Measurements from ENCODE around the gene RTL5. TPM values are rescaled to one million over a fixed set of nuclear protein-coding genes. Genes with fewer than 3 reads are reported as not detected.

The RTL5 gene
- total and polyA plus RNA-seq, 2 experiments from 2014 or later = 1.5 to 1.8 TPM

- Histone ChIP-seq H3K9me3 (ENCODE audit: low read depth) (no peaks in the 10 kb centered on the region), H3K27me3 (replicated peaks; ENCODE audit: insufficient read depth) (no peaks in the 10 kb centered on the region), H3K9ac (no peak overlapping the region), H3F3A (ENCODE audit: insufficient read depth) (no peaks in the 10 kb centered on the region), H3K79me2 (ENCODE audit: insufficient read depth) (no peaks in the 10 kb centered on the region), H3K4me3 (no peak overlapping the region), H3K36me3 (ENCODE audit: low read depth) (no peaks in the 10 kb centered on the region), H4K20me1 (ENCODE audit: insufficient read depth) (no peaks in the 10 kb centered on the region), H3K9me2 (ENCODE audit: insufficient read depth) (no peaks in the 10 kb centered on the region), H3K4me1 (ENCODE audit: insufficient read depth) (peaks cover 12% of the 10 kb centered on the region), H2AFZ (no peak overlapping the region), H3K27ac (no peak overlapping the region), H3K4me2 (ENCODE audit: unreplicated experiment) (no peak overlapping the region)
- TF ChIP-seq EZH2phosphoT487 (IDR thresholded peaks at IDR 0.05; ENCODE audit: insufficient read depth, low read depth) (no peak), EZH2 (IDR thresholded peaks at IDR 0.05; ENCODE audit: insufficient read depth, poor library complexity, severe bottlenecking) (no peak)
- in situ Hi-C loops (cut with MboI) = no loop called here
- DNase-seq = no peak
- 67 to 90% methylated on average over 2 of the region's 2 CpGs for WGBS, 2 experiments (ENCODE audit: low coverage in 1 of 2, low lambda C conversion rate in 2 of 2, missing lambda C conversion rate in 2 of 2)
Observed at GRCh38 chrX:72117636-72118210, 14.0 kb downstream of the RTL5 start.

GRCh38 chrX:72115380-72115779, 16.3 kb downstream of the RTL5 start:
- no peak overlapping the region for H3K9ac ChIP-seq
- H4K20me1 ChIP-seq (ENCODE audit: insufficient read depth) = no peaks in the 10 kb centered on the region
- no peak for DNase-seq
- no peaks in the 10 kb centered on the region for H3K9me3 ChIP-seq (ENCODE audit: low read depth)
- H3F3A ChIP-seq (ENCODE audit: insufficient read depth) = no peaks in the 10 kb centered on the region
- 48 to 93% methylated on average over 3 to 7 of the region's 7 CpGs for WGBS, 2 experiments (ENCODE audit: low coverage in 1 of 2, low lambda C conversion rate in 2 of 2, missing lambda C conversion rate in 2 of 2)
- no peak overlapping the region for H3K4me2 ChIP-seq (ENCODE audit: unreplicated experiment)
- TF ChIP-seq EZH2 (IDR thresholded peaks at IDR 0.05; ENCODE audit: insufficient read depth, poor library complexity, severe bottlenecking) (no peak), EZH2phosphoT487 (IDR thresholded peaks at IDR 0.05; ENCODE audit: insufficient read depth, low read depth) (no peak)
- H3K79me2 ChIP-seq (ENCODE audit: insufficient read depth) = no peaks in the 10 kb centered on the region
- H3K36me3 ChIP-seq (ENCODE audit: low read depth) = no peaks in the 10 kb centered on the region
- no peak overlapping the region for H2AFZ ChIP-seq
- no peaks in the 10 kb centered on the region for H3K27me3 ChIP-seq (replicated peaks; ENCODE audit: insufficient read depth)
- in situ Hi-C loops (cut with MboI) = no loop called here
- H3K9me2 ChIP-seq (ENCODE audit: insufficient read depth) = no peaks in the 10 kb centered on the region
- H3K4me1 ChIP-seq (ENCODE audit: insufficient read depth) = no peaks in the 10 kb centered on the region
- H3K4me3 ChIP-seq = no peak overlapping the region
- no peak overlapping the region for H3K27ac ChIP-seq

- H3K27me3 ChIP-seq (replicated peaks; ENCODE audit: insufficient read depth) = no peaks in the 10 kb centered on the region
- no peaks in the 10 kb centered on the region for H3K9me3 ChIP-seq (ENCODE audit: low read depth)
- no peak for DNase-seq
- no peaks in the 10 kb centered on the region for H3K36me3 ChIP-seq (ENCODE audit: low read depth)
- no peak overlapping the region for H3K27ac ChIP-seq
- H3K4me1 ChIP-seq (ENCODE audit: insufficient read depth) = no peaks in the 10 kb centered on the region
- no peak overlapping the region for H3K9ac ChIP-seq
- no peak overlapping the region for H3K4me3 ChIP-seq
- H3F3A ChIP-seq (ENCODE audit: insufficient read depth) = no peaks in the 10 kb centered on the region
- no peaks in the 10 kb centered on the region for H4K20me1 ChIP-seq (ENCODE audit: insufficient read depth)
- no peaks in the 10 kb centered on the region for H3K79me2 ChIP-seq (ENCODE audit: insufficient read depth)
- H3K4me2 ChIP-seq (ENCODE audit: unreplicated experiment) = no peak overlapping the region
- no peaks in the 10 kb centered on the region for H3K9me2 ChIP-seq (ENCODE audit: insufficient read depth)
- TF ChIP-seq EZH2 (IDR thresholded peaks at IDR 0.05; ENCODE audit: insufficient read depth, poor library complexity, severe bottlenecking) (no peak), EZH2phosphoT487 (IDR thresholded peaks at IDR 0.05; ENCODE audit: insufficient read depth, low read depth) (no peak)
- 77 to 92% methylated on average over 4 of the region's 4 CpGs for WGBS, 2 experiments (ENCODE audit: low coverage in 1 of 2, low lambda C conversion rate in 2 of 2, missing lambda C conversion rate in 2 of 2)
- in situ Hi-C loops (cut with MboI) = no loop called here
- no peak overlapping the region for H2AFZ ChIP-seq
Observed at GRCh38 chrX:72114807-72115206, 16.9 kb downstream of the RTL5 start.

- Histone ChIP-seq H3K79me2 (ENCODE audit: insufficient read depth) (no peaks in the 10 kb centered on the region), H2AFZ (no peak overlapping the region), H3K27me3 (replicated peaks; ENCODE audit: insufficient read depth) (no peaks in the 10 kb centered on the region), H3K9ac (no peak overlapping the region), H3K4me3 (no peak overlapping the region), H3K9me2 (ENCODE audit: insufficient read depth) (no peaks in the 10 kb centered on the region), H3K9me3 (ENCODE audit: low read depth) (no peaks in the 10 kb centered on the region), H3K27ac (no peak overlapping the region), H3K4me2 (ENCODE audit: unreplicated experiment) (no peak overlapping the region), H4K20me1 (ENCODE audit: insufficient read depth) (no peaks in the 10 kb centered on the region), H3K4me1 (ENCODE audit: insufficient read depth) (no peaks in the 10 kb centered on the region), H3K36me3 (ENCODE audit: low read depth) (no peaks in the 10 kb centered on the region), H3F3A (ENCODE audit: insufficient read depth) (no peaks in the 10 kb centered on the region)
- DNase-seq = no peak
- TF ChIP-seq EZH2 (IDR thresholded peaks at IDR 0.05; ENCODE audit: insufficient read depth, poor library complexity, severe bottlenecking) (no peak), EZH2phosphoT487 (IDR thresholded peaks at IDR 0.05; ENCODE audit: insufficient read depth, low read depth) (no peak)
- in situ Hi-C loops (cut with MboI) = no loop called here
- 92 to 97% methylated on average over 6 of the region's 6 CpGs for WGBS, 2 experiments (ENCODE audit: low coverage in 1 of 2, low lambda C conversion rate in 2 of 2, missing lambda C conversion rate in 2 of 2)
Observed at GRCh38 chrX:72114306-72114705, 17.4 kb downstream of the RTL5 start.

GRCh38 chrX:72113461-72113860, 18.3 kb downstream of the RTL5 start:
- H3K9me2 ChIP-seq (ENCODE audit: insufficient read depth) = no peaks in the 10 kb centered on the region
- no peak overlapping the region for H3K4me3 ChIP-seq
- H3F3A ChIP-seq (ENCODE audit: insufficient read depth) = no peaks in the 10 kb centered on the region
- DNase-seq = no peak
- no peaks in the 10 kb centered on the region for H4K20me1 ChIP-seq (ENCODE audit: insufficient read depth)
- in situ Hi-C loops (cut with MboI) = no loop called here
- 90 to 93% methylated on average over 6 of the region's 6 CpGs for WGBS, 2 experiments (ENCODE audit: low coverage in 1 of 2, low lambda C conversion rate in 2 of 2, missing lambda C conversion rate in 2 of 2)
- no peaks in the 10 kb centered on the region for H3K27me3 ChIP-seq (replicated peaks; ENCODE audit: insufficient read depth)
- H2AFZ ChIP-seq = no peak overlapping the region
- H3K4me2 ChIP-seq (ENCODE audit: unreplicated experiment) = no peak overlapping the region
- H3K4me1 ChIP-seq (ENCODE audit: insufficient read depth) = no peaks in the 10 kb centered on the region
- no peak overlapping the region for H3K27ac ChIP-seq
- no peaks in the 10 kb centered on the region for H3K36me3 ChIP-seq (ENCODE audit: low read depth)
- no peaks in the 10 kb centered on the region for H3K9me3 ChIP-seq (ENCODE audit: low read depth)
- H3K9ac ChIP-seq = no peak overlapping the region
- H3K79me2 ChIP-seq (ENCODE audit: insufficient read depth) = no peaks in the 10 kb centered on the region
- TF ChIP-seq EZH2phosphoT487 (IDR thresholded peaks at IDR 0.05; ENCODE audit: insufficient read depth, low read depth) = no peak
- no peak for TF ChIP-seq EZH2 (IDR thresholded peaks at IDR 0.05; ENCODE audit: insufficient read depth, poor library complexity, severe bottlenecking)
